ENCODE results near the gene SLC25A47. TPM values are rescaled to one million over a fixed set of nuclear protein-coding genes. Genes with fewer than 3 reads are reported as not detected.
A peak's percentile ranks its signal among the peaks of the same experiment; 100 is the strongest.

SLC25A47 gene
- total RNA-seq, 1 experiment from 2014 or later, result not detected

GRCh38 chr14:100291305-100292075, 31.6 kb upstream of the SLC25A47 start (continued):
- TF ChIP-seq ZNF512 (CRISPR knock-in tag; IDR thresholded peaks at IDR 0.05; ENCODE audit: borderline replicate concordance) (no peak), ZNF423 (CRISPR knock-in tag; IDR thresholded peaks at IDR 0.05) (no peak), MAX (CRISPR knock-in tag; IDR thresholded peaks at IDR 0.05) (no peak), USF1 (CRISPR knock-in tag; IDR thresholded peaks at IDR 0.05) (no peak), CREB1 (CRISPR knock-in tag; IDR thresholded peaks at IDR 0.05) (no peak), ZNF425 (CRISPR knock-in tag; conservative IDR thresholded peaks at IDR 0.05) (no peak), ZNF416 (CRISPR knock-in tag; IDR thresholded peaks at IDR 0.05) (no peak)

- no peak overlapping the region for H3K4me3 Mint-ChIP-seq
- H3K27me3 Mint-ChIP-seq (ENCODE audit: low read depth), result no peaks in the 10 kb centered on the region
- no peaks in the 10 kb centered on the region for H3K9me3 Mint-ChIP-seq
- ChIA-PET POLR2A (no interaction called here), CTCF (no interaction called here)
- peaks cover 16% of the 10 kb centered on the region for H3K36me3 Mint-ChIP-seq
- H3K4me1 Mint-ChIP-seq, result peaks cover 16% of the 10 kb centered on the region
- no peak overlapping the region for H3K27ac Mint-ChIP-seq
- no peak for ATAC-seq
- peak; percentile 8 for DNase-seq (ENCODE audit: low spot score)
- no peak for TF ChIP-seq HMGA2 (CRISPR knock-in tag; IDR thresholded peaks at IDR 0.05)
- no peak for TF ChIP-seq ZSCAN18 (CRISPR knock-in tag; IDR thresholded peaks at IDR 0.05)
- no peak for TF ChIP-seq SMAD4 (CRISPR knock-in tag; IDR thresholded peaks at IDR 0.05)
- no peak for TF ChIP-seq RORB (CRISPR knock-in tag; IDR thresholded peaks at IDR 0.05)
- no peak for TF ChIP-seq GABPB1 (CRISPR knock-in tag; IDR thresholded peaks at IDR 0.05)
- no peak for TF ChIP-seq TP53 (CRISPR knock-in tag; IDR thresholded peaks at IDR 0.05)
- no peak for TF ChIP-seq E2F4 (CRISPR knock-in tag; IDR thresholded peaks at IDR 0.05; ENCODE audit: borderline replicate concordance, low read depth)
- TF ChIP-seq ARID4B (CRISPR knock-in tag; IDR thresholded peaks at IDR 0.05; ENCODE audit: borderline replicate concordance), result no peak
- no peak for TF ChIP-seq STAT6 (CRISPR knock-in tag; conservative IDR thresholded peaks at IDR 0.05; ENCODE audit: low read depth)
- no peak for TF ChIP-seq MXD4 (CRISPR knock-in tag; IDR thresholded peaks at IDR 0.05; ENCODE audit: borderline replicate concordance)
- no peak for TF ChIP-seq TEAD1 (CRISPR knock-in tag; IDR thresholded peaks at IDR 0.05)
- no peak for TF ChIP-seq RELA (CRISPR knock-in tag; IDR thresholded peaks at IDR 0.05; ENCODE audit: borderline replicate concordance)
Measured at GRCh38 chr14:100292301-100292775, 30.8 kb upstream of the SLC25A47 start.
